HG03432 (cell line): ENCODE measurements around the gene UGT2B28.
"Not testable (repeated sequence)": the region's sequence is repeated elsewhere in the genome, so short reads cannot be mapped to it uniquely, and the experiment has no call there.

Experiments used
- ATAC-seq: cut with Tn5 transposase; IDR thresholded peaks from one replicate; pipeline ENCODE4 v1.9.1; 2021; ENCODE audit warnings: mild to moderate bottlenecking, moderate library complexity; ENCODE audit not compliant: unreplicated experiment

Gene UGT2B28

GRCh38 chr4:69343114-69343513, 62.8 kb downstream of the UGT2B28 start:
- ATAC-seq: not testable (repeated sequence)

- not testable (repeated sequence) for ATAC-seq
These were observed 63.5 kb downstream of the UGT2B28 start for GRCh38 chr4:69343558-69344420.
